Fibroblast of lung (primary cell): Measurements from ENCODE around the gene SIVA1.

Experiments
- CTCF ChIP-seq, 2 donors: IDR thresholded peaks in 1 of 2; conservative IDR thresholded peaks in 1 of 2; 1 replicate in 1 of 2; 2 replicates in 1 of 2; pipeline ENCODE4 v1.5.1; 2011 to 2012; ENCODE audit warnings: low read length in 2 of 2, control low read depth in 1 of 2, inconsistent platforms in 1 of 2, low read depth in 1 of 2, mild to moderate bottlenecking in 1 of 2
- EZH2 ChIP-seq: IDR thresholded peaks from 2 replicates; pipeline ENCODE4 v1.5.1; 2012; ENCODE audit warnings: low read length, control low read depth, mild to moderate bottlenecking; ENCODE audit errors: missing control alignments

GRCh38 chr14:104773505-104774452 is 20.8 kb downstream of the SIVA1 start:
- no peak for TF ChIP-seq CTCF (conservative IDR thresholded peaks at IDR 0.05 in 1 of 2, IDR thresholded peaks at IDR 0.05 in 1 of 2; ENCODE audit: low read depth in 1 of 2, low read length in 2 of 2)
- TF ChIP-seq EZH2, result no peak
